Measurements from ENCODE around the gene JPH2. TPM values are rescaled to one million over a fixed set of nuclear protein-coding genes. Genes with fewer than 3 reads are reported as not detected.

JPH2 gene
- polyA plus RNA-seq, 2 donors = 4.2 to 4.9 TPM

GRCh38 chr20:44151621-44152416 lies 35.2 kb downstream of the JPH2 start:
- no peaks in the 10 kb centered on the region for H3K36me3 ChIP-seq (ENCODE audit: control insufficient read depth in 2 of 2, insufficient read depth in 2 of 2, low read length in 1 of 2)
- peak overlapping the region in 1 of 2 donors; percentile 7 for H3K4me3 ChIP-seq (ENCODE audit: low read depth in 1 of 2, low read length in 2 of 2)
- H3K27ac ChIP-seq (ENCODE audit: low read depth in 2 of 2, low read length in 1 of 2) = peak overlapping the region; percentile 58 to 78
- H3K4me1 ChIP-seq (ENCODE audit: control insufficient read depth in 2 of 2, insufficient read depth in 2 of 2, low read length in 1 of 2) = peaks cover 2 to 3% of the 10 kb centered on the region in 2 donors
- WGBS, 2 donors = 63 to 66% methylated on average over 14 of the region's 14 CpGs
- no peaks in the 10 kb centered on the region for H3K9me3 ChIP-seq (ENCODE audit: control insufficient read depth in 2 of 2, insufficient read depth in 1 of 2, low read depth in 1 of 2, low read length in 1 of 2)
- no peaks in the 10 kb centered on the region for H3K27me3 ChIP-seq (ENCODE audit: control insufficient read depth in 1 of 2, insufficient read depth in 2 of 2, low read length in 2 of 2)

- 67% methylated on average over 4 of the region's 4 CpGs for WGBS, 2 donors
- H3K36me3 ChIP-seq (ENCODE audit: control insufficient read depth in 2 of 2, insufficient read depth in 2 of 2, low read length in 1 of 2) = no peaks in the 10 kb centered on the region
- H3K27me3 ChIP-seq (ENCODE audit: control insufficient read depth in 1 of 2, insufficient read depth in 2 of 2, low read length in 2 of 2) = no peaks in the 10 kb centered on the region
- H3K4me3 ChIP-seq (ENCODE audit: low read depth in 1 of 2, low read length in 2 of 2) = no peak overlapping the region
- H3K9me3 ChIP-seq (ENCODE audit: control insufficient read depth in 2 of 2, insufficient read depth in 1 of 2, low read depth in 1 of 2, low read length in 1 of 2) = peaks cover 0 to 3% of the 10 kb centered on the region in 2 donors
- peaks cover 0 to 7% of the 10 kb centered on the region in 2 donors for H3K4me1 ChIP-seq (ENCODE audit: control insufficient read depth in 2 of 2, insufficient read depth in 2 of 2, low read length in 1 of 2)
- peak overlapping the region in 1 of 2 donors; percentile 52 for H3K27ac ChIP-seq (ENCODE audit: low read depth in 2 of 2, low read length in 1 of 2)
Observed at GRCh38 chr20:44146272-44146671, 40.7 kb downstream of the JPH2 start.

GRCh38 chr20:44145131-44145775 lies 41.7 kb downstream of the JPH2 start:
- H3K27ac ChIP-seq (ENCODE audit: low read depth in 2 of 2, low read length in 1 of 2) = peak overlapping the region; percentile 50 to 75
- peaks cover 0 to 3% of the 10 kb centered on the region in 2 donors for H3K9me3 ChIP-seq (ENCODE audit: control insufficient read depth in 2 of 2, insufficient read depth in 1 of 2, low read depth in 1 of 2, low read length in 1 of 2)
- H3K4me1 ChIP-seq (ENCODE audit: control insufficient read depth in 2 of 2, insufficient read depth in 2 of 2, low read length in 1 of 2) = peaks cover under 1 to 9% of the 10 kb centered on the region in 2 donors
- H3K4me3 ChIP-seq (ENCODE audit: low read depth in 1 of 2, low read length in 2 of 2) = no peak overlapping the region
- no peaks in the 10 kb centered on the region for H3K36me3 ChIP-seq (ENCODE audit: control insufficient read depth in 2 of 2, insufficient read depth in 2 of 2, low read length in 1 of 2)
- 81 to 83% methylated on average over 18 of the region's 18 CpGs for WGBS, 2 donors
- no peaks in the 10 kb centered on the region for H3K27me3 ChIP-seq (ENCODE audit: control insufficient read depth in 1 of 2, insufficient read depth in 2 of 2, low read length in 2 of 2)

GRCh38 chr20:44143936-44144335 lies 43.1 kb downstream of the JPH2 start:
- Histone ChIP-seq H3K4me3 (ENCODE audit: low read depth in 1 of 2, low read length in 2 of 2) (no peak overlapping the region), H3K4me1 (ENCODE audit: control insufficient read depth in 2 of 2, insufficient read depth in 2 of 2, low read length in 1 of 2) (peaks cover 2 to 9% of the 10 kb centered on the region in 2 donors), H3K27ac (ENCODE audit: low read depth in 2 of 2, low read length in 1 of 2) (peak overlapping the region; percentile 50 to 62), H3K36me3 (ENCODE audit: control insufficient read depth in 2 of 2, insufficient read depth in 2 of 2, low read length in 1 of 2) (no peaks in the 10 kb centered on the region), H3K9me3 (ENCODE audit: control insufficient read depth in 2 of 2, insufficient read depth in 1 of 2, low read depth in 1 of 2, low read length in 1 of 2) (peaks cover 0 to 3% of the 10 kb centered on the region in 2 donors), H3K27me3 (ENCODE audit: control insufficient read depth in 1 of 2, insufficient read depth in 2 of 2, low read length in 2 of 2) (no peaks in the 10 kb centered on the region)
- 72 to 80% methylated on average over 10 of the region's 10 CpGs for WGBS, 2 donors

GRCh38 chr20:44142413-44142812 lies 44.6 kb downstream of the JPH2 start:
- H3K4me1 ChIP-seq (ENCODE audit: control insufficient read depth in 2 of 2, insufficient read depth in 2 of 2, low read length in 1 of 2) = peaks cover 2 to 9% of the 10 kb centered on the region in 2 donors
- peaks cover 0 to 3% of the 10 kb centered on the region in 2 donors for H3K9me3 ChIP-seq (ENCODE audit: control insufficient read depth in 2 of 2, insufficient read depth in 1 of 2, low read depth in 1 of 2, low read length in 1 of 2)
- H3K27me3 ChIP-seq (ENCODE audit: control insufficient read depth in 1 of 2, insufficient read depth in 2 of 2, low read length in 2 of 2) = no peaks in the 10 kb centered on the region
- WGBS, 2 donors = 40 to 45% methylated on average over 8 of the region's 8 CpGs
- no peaks in the 10 kb centered on the region for H3K36me3 ChIP-seq (ENCODE audit: control insufficient read depth in 2 of 2, insufficient read depth in 2 of 2, low read length in 1 of 2)
- no peak overlapping the region for H3K4me3 ChIP-seq (ENCODE audit: low read depth in 1 of 2, low read length in 2 of 2)
- peak overlapping the region in 1 of 2 donors; percentile 54 for H3K27ac ChIP-seq (ENCODE audit: low read depth in 2 of 2, low read length in 1 of 2)

- no peak overlapping the region for H3K27ac ChIP-seq (ENCODE audit: low read depth in 2 of 2, low read length in 1 of 2)
- H3K9me3 ChIP-seq (ENCODE audit: control insufficient read depth in 2 of 2, insufficient read depth in 1 of 2, low read depth in 1 of 2, low read length in 1 of 2) = peaks cover 0 to 3% of the 10 kb centered on the region in 2 donors
- 81 to 82% methylated on average over 6 of the region's 6 CpGs for WGBS, 2 donors
Observed at GRCh38 chr20:44141873-44142272, 45.1 kb downstream of the JPH2 start.

GRCh38 chr20:44138867-44139266 lies 48.1 kb downstream of the JPH2 start:
- Histone ChIP-seq H3K4me1 (ENCODE audit: control insufficient read depth in 2 of 2, insufficient read depth in 2 of 2, low read length in 1 of 2) (peaks cover 2 to 9% of the 10 kb centered on the region in 2 donors), H3K36me3 (ENCODE audit: control insufficient read depth in 2 of 2, insufficient read depth in 2 of 2, low read length in 1 of 2) (no peaks in the 10 kb centered on the region), H3K9me3 (ENCODE audit: control insufficient read depth in 2 of 2, insufficient read depth in 1 of 2, low read depth in 1 of 2, low read length in 1 of 2) (no peaks in the 10 kb centered on the region), H3K4me3 (ENCODE audit: low read depth in 1 of 2, low read length in 2 of 2) (no peak overlapping the region), H3K27ac (ENCODE audit: low read depth in 2 of 2, low read length in 1 of 2) (peak overlapping the region; percentile 52 to 81), H3K27me3 (ENCODE audit: control insufficient read depth in 1 of 2, insufficient read depth in 2 of 2, low read length in 2 of 2) (no peaks in the 10 kb centered on the region)
- 63 to 70% methylated on average over 10 of the region's 10 CpGs for WGBS, 2 donors

More at GRCh38 chr20:44141873-44142272, 45.1 kb downstream of the JPH2 start:
- no peaks in the 10 kb centered on the region for H3K27me3 ChIP-seq (ENCODE audit: control insufficient read depth in 1 of 2, insufficient read depth in 2 of 2, low read length in 2 of 2)
- no peaks in the 10 kb centered on the region for H3K36me3 ChIP-seq (ENCODE audit: control insufficient read depth in 2 of 2, insufficient read depth in 2 of 2, low read length in 1 of 2)
- peaks cover 2 to 9% of the 10 kb centered on the region in 2 donors for H3K4me1 ChIP-seq (ENCODE audit: control insufficient read depth in 2 of 2, insufficient read depth in 2 of 2, low read length in 1 of 2)
- H3K4me3 ChIP-seq (ENCODE audit: low read depth in 1 of 2, low read length in 2 of 2) = no peak overlapping the region

- H3K4me3 ChIP-seq (ENCODE audit: low read depth in 1 of 2, low read length in 2 of 2) = no peak overlapping the region
- no peaks in the 10 kb centered on the region for H3K27me3 ChIP-seq (ENCODE audit: control insufficient read depth in 1 of 2, insufficient read depth in 2 of 2, low read length in 2 of 2)
- peaks cover 2% of the 10 kb centered on the region in 2 donors for H3K4me1 ChIP-seq (ENCODE audit: control insufficient read depth in 2 of 2, insufficient read depth in 2 of 2, low read length in 1 of 2)
- H3K27ac ChIP-seq (ENCODE audit: low read depth in 2 of 2, low read length in 1 of 2) = peak overlapping the region; percentile 35 to 76
- WGBS, 2 donors = 24 to 30% methylated on average over 15 of the region's 15 CpGs
- H3K9me3 ChIP-seq (ENCODE audit: control insufficient read depth in 2 of 2, insufficient read depth in 1 of 2, low read depth in 1 of 2, low read length in 1 of 2) = no peaks in the 10 kb centered on the region
- H3K36me3 ChIP-seq (ENCODE audit: control insufficient read depth in 2 of 2, insufficient read depth in 2 of 2, low read length in 1 of 2) = no peaks in the 10 kb centered on the region
Observed at GRCh38 chr20:44137266-44137801, 49.7 kb downstream of the JPH2 start.

- H3K27ac ChIP-seq (ENCODE audit: low read depth in 2 of 2, low read length in 1 of 2) = peak overlapping the region; percentile 19 to 64
- WGBS, 2 donors = 44 to 54% methylated on average over 7 of the region's 7 CpGs
- H3K4me1 ChIP-seq (ENCODE audit: control insufficient read depth in 2 of 2, insufficient read depth in 2 of 2, low read length in 1 of 2) = peaks cover 2% of the 10 kb centered on the region in 2 donors
- no peaks in the 10 kb centered on the region for H3K9me3 ChIP-seq (ENCODE audit: control insufficient read depth in 2 of 2, insufficient read depth in 1 of 2, low read depth in 1 of 2, low read length in 1 of 2)
- H3K4me3 ChIP-seq (ENCODE audit: low read depth in 1 of 2, low read length in 2 of 2) = no peak overlapping the region
- H3K27me3 ChIP-seq (ENCODE audit: control insufficient read depth in 1 of 2, insufficient read depth in 2 of 2, low read length in 2 of 2) = no peaks in the 10 kb centered on the region
- no peaks in the 10 kb centered on the region for H3K36me3 ChIP-seq (ENCODE audit: control insufficient read depth in 2 of 2, insufficient read depth in 2 of 2, low read length in 1 of 2)
Observed at GRCh38 chr20:44136579-44137265, 50.3 kb downstream of the JPH2 start.

All from esophagus (tissue), 2 donors.